ENCODE results near the gene UVRAG.

Gene UVRAG

DNA sequence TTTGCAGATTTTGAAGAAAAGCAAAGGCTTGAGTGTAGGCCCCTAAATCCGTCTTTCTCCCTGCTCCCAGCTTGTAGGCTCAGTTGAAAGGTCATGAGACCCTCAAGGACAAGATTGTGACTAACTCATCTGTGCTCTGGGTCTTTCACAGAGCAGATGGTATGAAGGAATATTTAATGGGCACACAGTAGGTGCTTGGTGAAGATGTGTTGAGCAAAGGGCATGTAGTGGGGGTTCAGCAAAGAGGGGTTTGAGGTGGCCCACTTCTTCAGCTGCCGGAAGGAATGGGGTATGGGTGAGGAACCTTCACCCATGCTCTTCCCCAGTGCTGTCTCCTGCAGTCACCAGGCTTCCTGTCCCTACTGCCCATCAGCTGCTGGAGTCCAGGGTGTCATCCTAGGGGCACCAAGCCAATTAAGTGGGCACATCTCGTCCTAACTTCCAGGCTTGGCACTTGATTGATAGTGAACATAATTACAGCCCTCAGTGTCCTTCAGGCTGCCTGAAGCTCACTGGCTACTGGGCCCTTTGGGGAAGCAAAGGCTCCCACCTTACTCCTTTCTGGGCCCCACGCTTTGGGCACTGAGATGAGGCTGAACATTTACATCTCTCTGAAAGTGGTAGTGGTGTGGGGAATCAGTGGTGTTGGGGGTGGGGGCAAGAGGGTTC is 31.5 kb upstream of the UVRAG start:
- no peak for FAIRE-seq
- DNase-seq (ENCODE audit: insufficient read length, low spot score) = no peak

DNA sequence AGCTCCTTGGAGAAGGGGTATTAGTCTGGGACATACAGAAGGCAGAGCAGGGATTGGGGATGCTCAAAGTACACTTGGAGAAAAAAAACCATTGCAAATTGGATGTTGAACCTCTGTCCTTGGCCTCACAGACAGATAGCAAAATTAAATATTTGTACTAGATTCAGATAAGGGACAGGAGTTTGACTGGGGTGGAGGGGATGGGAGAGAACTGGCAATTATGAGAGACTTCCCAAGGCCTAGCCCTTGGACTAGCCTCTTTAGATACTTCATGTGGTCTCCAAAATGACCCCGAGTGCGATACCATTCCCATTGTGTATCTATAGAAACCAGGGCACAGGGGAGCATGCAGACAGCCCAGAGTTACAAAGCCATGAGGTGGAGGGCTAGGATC is 30.9 kb upstream of the UVRAG start:
- DNase-seq (ENCODE audit: insufficient read length, low spot score) (no peak), FAIRE-seq (no peak)

GRCh38 chr11:75784506-75784905 is 30.5 kb upstream of the UVRAG start:
- DNase-seq (ENCODE audit: insufficient read length, low spot score) (no peak), FAIRE-seq (no peak)

DNA sequence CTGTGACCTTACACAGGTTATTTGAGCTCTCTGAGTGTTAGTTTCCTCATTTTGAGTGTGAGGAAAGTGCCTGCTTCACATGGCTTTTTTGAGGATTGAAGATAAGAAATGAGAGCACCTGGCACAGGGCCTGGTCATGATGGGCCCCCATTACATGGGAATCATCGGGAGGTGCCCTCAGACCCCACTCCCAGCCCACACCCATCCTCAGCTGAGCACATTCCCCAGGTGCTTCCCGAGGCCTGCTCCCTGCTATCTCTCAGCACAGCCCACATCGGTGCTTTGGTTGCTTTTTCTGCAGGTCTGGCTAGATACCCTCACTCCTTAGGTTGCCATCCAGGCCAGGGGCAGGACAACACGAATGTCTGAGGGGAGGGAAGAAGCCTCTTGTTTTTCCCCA is 29.8 kb upstream of the UVRAG start:
- DNase-seq (ENCODE audit: insufficient read length, low spot score) = no peak
- FAIRE-seq = no peak

- DNase-seq (ENCODE audit: insufficient read length, low spot score) (no peak), FAIRE-seq (no peak)
Measured at GRCh38 chr11:75786101-75786736, 28.8 kb upstream of the UVRAG start.

- no peak for FAIRE-seq
- no peak for DNase-seq (ENCODE audit: insufficient read length, low spot score)
Measured at GRCh38 chr11:75789521-75789920, 25.5 kb upstream of the UVRAG start.

DNA sequence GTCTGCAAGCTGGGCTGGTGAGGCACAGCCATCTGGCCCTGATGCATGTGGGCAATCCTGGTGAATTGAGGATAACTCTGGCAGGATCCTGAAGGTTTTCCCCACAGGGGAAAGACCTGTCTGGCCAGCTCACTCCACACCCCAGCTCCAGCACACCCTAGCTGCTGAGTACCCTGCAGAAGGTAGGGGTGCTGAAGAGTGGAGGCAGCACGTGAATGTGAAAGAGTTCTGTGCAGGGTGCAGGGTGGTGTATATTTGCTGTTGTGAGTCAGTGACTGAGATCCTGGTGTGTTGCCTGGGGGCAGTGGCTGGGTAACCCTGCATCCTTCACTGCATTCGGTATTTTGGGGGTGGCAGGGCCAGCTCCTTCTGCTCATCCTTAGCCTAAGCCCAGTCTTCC is 24.0 kb upstream of the UVRAG start:
- FAIRE-seq (no peak), DNase-seq (ENCODE audit: insufficient read length, low spot score) (no peak)

DNA sequence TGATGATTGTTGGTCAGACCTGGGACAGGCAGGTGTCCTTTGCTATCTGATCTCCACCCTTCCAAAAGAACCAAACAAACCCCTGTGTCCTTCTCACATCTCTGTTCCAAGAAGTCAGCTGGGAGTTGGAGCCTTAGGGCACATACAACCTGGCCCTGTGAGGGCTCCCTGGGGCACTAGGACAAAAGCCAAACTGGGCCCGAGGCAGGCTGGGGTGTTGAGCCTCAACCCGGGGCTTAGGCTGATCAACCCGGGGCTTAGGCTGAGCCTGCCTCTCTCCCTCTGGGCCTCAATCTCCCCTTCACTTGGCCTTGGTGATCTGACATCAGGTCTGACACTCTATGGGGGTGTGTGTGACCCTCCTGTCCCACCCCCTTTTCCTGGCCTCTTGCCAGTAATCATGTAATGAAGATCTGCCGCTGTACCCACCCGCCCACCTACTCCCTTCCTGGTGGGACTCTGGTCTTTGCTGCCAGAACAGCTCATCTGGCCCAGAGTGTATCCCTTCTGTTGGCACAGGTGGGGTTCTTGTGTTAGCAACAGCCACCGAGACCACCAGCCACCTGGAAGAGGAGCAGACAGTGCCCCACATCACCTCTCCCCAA is 22.8 kb upstream of the UVRAG start:
- DNase-seq (ENCODE audit: insufficient read length, low spot score) = no peak
- FAIRE-seq = no peak

DNA sequence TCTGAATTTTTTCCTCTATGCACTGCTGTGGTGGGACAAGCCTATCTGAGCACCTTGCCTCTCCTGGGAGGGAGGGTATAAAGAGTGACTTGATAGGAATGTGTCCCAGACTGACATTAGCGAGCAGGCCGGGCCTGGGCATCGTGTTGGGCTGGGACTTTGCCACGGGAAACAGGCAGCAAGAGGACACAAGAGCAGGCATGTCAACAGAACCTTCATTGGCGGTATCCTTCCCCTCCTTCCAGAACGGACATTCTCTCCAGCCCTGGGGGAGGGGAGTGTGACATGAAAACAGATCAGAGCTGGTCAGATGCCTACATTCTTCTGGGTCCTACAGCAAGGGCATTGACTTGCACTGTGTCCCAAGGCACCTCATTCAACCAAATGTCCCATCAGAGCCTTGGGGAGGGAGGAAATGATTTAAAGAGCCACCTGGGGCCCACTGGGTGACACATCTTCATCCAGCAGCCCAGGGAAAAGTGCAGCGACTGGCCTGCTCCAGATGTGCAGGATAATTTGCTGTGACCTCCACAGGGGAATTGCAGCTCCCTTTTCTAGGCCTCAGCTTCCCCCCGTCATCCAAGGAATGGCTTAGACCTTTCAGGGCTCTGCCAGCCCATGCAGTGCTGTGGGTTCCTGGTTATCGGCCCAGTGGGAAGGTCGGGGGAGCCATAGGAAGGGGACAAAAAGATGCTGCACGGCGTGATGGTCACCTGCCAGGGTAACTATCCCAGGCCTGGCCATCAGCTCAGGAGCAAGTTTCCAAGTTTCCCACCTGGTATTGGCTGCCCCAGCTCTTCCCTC is 21.8 kb upstream of the UVRAG start:
- no peak for DNase-seq (ENCODE audit: insufficient read length, low spot score)
- no peak for FAIRE-seq

GRCh38 chr11:75793966-75794365 is 21.0 kb upstream of the UVRAG start:
- no peak for DNase-seq (ENCODE audit: insufficient read length, low spot score)
- no peak for FAIRE-seq

DNA sequence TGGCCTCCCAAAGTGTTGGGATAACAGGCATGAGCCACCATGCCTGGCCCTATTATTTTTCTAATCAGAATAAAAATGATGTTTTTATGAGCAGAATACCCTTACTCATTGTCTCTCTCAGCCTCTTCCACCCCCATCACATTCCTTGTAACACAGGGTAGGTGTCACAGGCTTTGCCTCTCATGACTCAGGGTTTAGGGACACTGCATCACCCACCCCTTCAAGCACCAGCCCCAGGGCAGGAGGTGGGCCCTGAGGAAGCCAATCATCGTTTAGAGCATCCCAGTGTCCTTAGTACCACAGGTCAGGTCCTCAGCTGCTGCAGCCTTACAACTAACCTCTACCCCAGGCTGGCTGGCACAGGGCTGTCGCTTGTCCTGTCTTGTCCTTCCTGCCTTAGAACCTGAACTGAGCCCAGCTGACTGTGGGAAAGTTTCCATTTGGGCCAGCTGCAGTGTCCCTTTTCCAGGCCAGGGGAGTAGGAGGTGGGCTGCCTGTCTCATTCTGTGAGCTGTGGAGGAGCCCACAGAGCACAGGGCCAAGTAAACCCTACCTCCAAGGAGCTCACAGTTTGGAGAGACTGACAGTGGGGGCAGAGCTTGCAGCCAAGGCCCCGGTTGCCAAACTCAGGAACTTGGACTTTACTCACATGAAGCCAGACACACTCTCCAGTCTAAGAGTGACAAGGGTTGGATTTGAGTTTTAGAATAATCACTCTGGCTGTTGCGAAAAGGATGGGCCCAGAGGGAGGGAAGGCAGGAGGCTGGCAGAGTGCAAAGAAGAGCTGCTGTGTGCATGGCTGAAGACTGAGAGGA is 19.5 kb upstream of the UVRAG start:
- FAIRE-seq = peak; percentile 66

DNA sequence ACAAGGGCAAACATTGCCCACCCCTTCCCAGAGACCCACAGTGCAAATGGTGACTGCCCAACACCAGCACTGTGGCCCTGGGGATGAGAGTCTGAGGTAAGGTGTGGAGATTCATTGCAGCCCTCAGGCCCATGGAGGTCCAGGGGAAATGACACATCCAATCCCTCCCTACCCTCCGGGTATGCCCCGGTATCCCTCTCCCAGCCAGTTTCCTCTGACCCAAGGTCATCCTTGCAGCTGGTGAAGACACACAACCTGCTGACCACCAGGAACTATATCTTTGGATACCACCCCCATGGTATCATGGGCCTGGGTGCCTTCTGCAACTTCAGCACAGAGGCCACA is 18.9 kb upstream of the UVRAG start:
- FAIRE-seq = peak; percentile 69
- no peak for DNase-seq (ENCODE audit: insufficient read length, low spot score)

More for the DNA sequence above, 19.5 kb upstream of the UVRAG start:
- DNase-seq (ENCODE audit: insufficient read length, low spot score) = no peak

DNA sequence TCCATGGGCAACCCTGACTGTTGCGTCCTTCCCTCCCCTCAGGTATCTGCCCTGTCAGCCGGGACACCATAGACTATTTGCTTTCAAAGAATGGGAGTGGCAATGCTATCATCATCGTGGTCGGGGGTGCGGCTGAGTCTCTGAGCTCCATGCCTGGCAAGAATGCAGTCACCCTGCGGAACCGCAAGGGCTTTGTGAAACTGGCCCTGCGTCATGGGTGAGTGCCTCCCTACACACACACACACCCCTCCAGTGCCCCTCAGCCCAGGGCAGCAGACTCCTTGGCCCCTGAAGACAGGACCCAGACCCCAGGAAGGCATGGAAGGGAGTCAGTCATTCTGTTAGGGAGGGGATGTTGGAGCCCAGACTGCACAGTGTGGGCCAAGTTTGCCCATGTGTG is 17.9 kb upstream of the UVRAG start:
- DNase-seq (ENCODE audit: insufficient read length, low spot score) (no peak), FAIRE-seq (peak; percentile 48)

GRCh38 chr11:75797792-75798191 is 17.2 kb upstream of the UVRAG start:
- peak; percentile 13 for FAIRE-seq

DNA sequence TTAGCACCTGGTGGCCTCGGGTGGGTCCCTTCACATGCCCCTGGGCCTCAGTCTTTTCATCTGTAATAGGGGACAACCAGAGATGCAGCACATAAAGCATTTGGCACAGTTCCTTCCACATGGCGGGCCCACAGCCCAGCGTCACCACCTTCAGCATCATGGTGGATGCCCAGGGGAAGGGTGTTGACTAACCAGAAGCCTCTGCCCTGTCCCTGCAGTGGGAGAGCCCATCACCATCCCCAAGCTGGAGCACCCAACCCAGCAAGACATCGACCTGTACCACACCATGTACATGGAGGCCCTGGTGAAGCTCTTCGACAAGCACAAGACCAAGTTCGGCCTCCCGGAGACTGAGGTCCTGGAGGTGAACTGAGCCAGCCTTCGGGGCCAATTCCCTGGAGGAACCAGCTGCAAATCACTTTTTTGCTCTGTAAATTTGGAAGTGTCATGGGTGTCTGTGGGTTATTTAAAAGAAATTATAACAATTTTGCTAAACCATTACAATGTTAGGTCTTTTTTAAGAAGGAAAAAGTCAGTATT is 14.8 kb upstream of the UVRAG start:
- FAIRE-seq (no peak), DNase-seq (ENCODE audit: insufficient read length, low spot score) (no peak)

More at GRCh38 chr11:75797792-75798191, 17.2 kb upstream of the UVRAG start:
- peak; percentile 31 for DNase-seq (ENCODE audit: insufficient read length, low spot score)

DNA sequence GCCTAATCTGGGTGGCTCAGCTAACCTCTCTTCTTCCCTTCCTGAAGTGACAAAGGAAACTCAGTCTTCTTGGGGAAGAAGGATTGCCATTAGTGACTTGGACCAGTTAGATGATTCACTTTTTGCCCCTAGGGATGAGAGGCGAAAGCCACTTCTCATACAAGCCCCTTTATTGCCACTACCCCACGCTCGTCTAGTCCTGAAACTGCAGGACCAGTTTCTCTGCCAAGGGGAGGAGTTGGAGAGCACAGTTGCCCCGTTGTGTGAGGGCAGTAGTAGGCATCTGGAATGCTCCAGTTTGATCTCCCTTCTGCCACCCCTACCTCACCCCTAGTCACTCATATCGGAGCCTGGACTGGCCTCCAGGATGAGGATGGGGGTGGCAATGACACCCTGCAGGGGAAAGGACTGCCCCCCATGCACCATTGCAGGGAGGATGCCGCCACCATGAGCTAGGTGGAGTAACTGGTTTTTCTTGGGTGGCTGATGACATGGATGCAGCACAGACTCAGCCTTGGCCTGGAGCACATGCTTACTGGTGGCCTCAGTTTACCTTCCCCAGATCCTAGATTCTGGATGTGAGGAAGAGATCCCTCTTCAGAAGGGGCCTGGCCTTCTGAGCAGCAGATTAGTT is 14.2 kb upstream of the UVRAG start:
- DNase-seq (ENCODE audit: insufficient read length, low spot score) = no peak
- FAIRE-seq = no peak

- peak; percentile 23 for FAIRE-seq
- no peak for DNase-seq (ENCODE audit: insufficient read length, low spot score)
Measured at GRCh38 chr11:75801362-75802020, 13.5 kb upstream of the UVRAG start.

- FAIRE-seq = no peak
- DNase-seq (ENCODE audit: insufficient read length, low spot score) = no peak
Measured at GRCh38 chr11:75802021-75802912, 12.7 kb upstream of the UVRAG start.

Measured in HTR-8/SVneo (cell line).